HCT116 (cell line): ENCODE data around the gene FBXL17. TPM values are rescaled to one million over a fixed set of nuclear protein-coding genes. Genes with fewer than 3 reads are reported as not detected.

Experiments
- ATAC-seq: fragments of 200-7000 bp; cut with Tn5 transposase; 2 replicates; pipeline ENCODE4 v1.9.1; 2020; ENCODE audit warnings: mild to moderate bottlenecking, moderate library complexity
- BruUV-seq: library from RNA; stranded (reverse); fragments of 400-500 nt; replicated peaks from 2 replicates; lab custom pipeline; 2021; lab: Mats Ljungman, UMichigan
- CTCF ChIA-PET: fragments of 300-600 bp; sonication (Branson Sonifier 250); formaldehyde crosslinking; loops from one replicate; lab custom pipeline; 2021; ENCODE audit warnings: antibody characterized with exemption; lab: Charles Lee
- POLR2A ChIA-PET: fragments of 300-600, 350-600 bp; sonication (Branson Sonifier 250); formaldehyde crosslinking; loops from one replicate; lab custom pipeline; 2021; ENCODE audit warnings: antibody characterized with exemption; lab: Charles Lee
- RAD21 ChIA-PET, 2 experiments: fragments of 300-600 bp; sonication (Branson Sonifier 250); formaldehyde crosslinking; loops; one replicate each; lab custom pipeline; 2023; ENCODE audit warnings: low total read pairs in 2 of 2; ENCODE audit not compliant: uncharacterized antibody in 2 of 2, unreplicated experiment in 2 of 2, low non-redundant PET in 1 of 2; lab: Charles Lee
- DNase-seq: peaks from one replicate; pipeline ENCODE4 v3.0.0-alpha.2; 2010; ENCODE audit warnings: low read depth, low spot score
- H2AFZ ChIP-seq: fragments of 200-600 bp; shearing (Covaris generic), sonication (generic); 2 replicates; pipeline ENCODE4 v1.6.1; 2017; ENCODE audit warnings: low read depth, mixed run types, mixed read lengths, antibody characterized with exemption, low read length; ENCODE audit not compliant: poor library complexity, severe bottlenecking
- H3K27ac ChIP-seq: 2 replicates; pipeline ENCODE4 v1.5.1; 2012; ENCODE audit warnings: low read depth, low read length
- H3K27me3 ChIP-seq: fragments of 200-600 bp; sonication (generic); 2 replicates; pipeline ENCODE4 v1.6.1; 2016; ENCODE audit warnings: mixed run types, low read length, mixed read lengths; ENCODE audit not compliant: insufficient read depth
- H3K36me3 ChIP-seq, 2 experiments: fragments of 200-500 bp in 1 of 2; fragments of 200-600 bp in 1 of 2; sonication (Bioruptor generic) in 1 of 2; sonication (generic) in 1 of 2; 2 replicates each; pipeline versions ENCODE4 v1.5.1 to v1.6.1; 2014 to 2016; ENCODE audit warnings: low read length in 2 of 2, inconsistent platforms in 1 of 2, mixed read lengths in 1 of 2, mixed run types in 1 of 2; ENCODE audit not compliant: insufficient read depth in 2 of 2, control insufficient read depth in 1 of 2
- H3K4me1 ChIP-seq, 2 experiments: fragments of 200-600 bp in 1 of 2; sonication (generic) in 1 of 2; 2 replicates each; pipeline versions ENCODE4 v1.5.1 to v1.6.1; 2012 to 2017; ENCODE audit warnings: low read length in 2 of 2, inconsistent platforms in 1 of 2, mild to moderate bottlenecking in 1 of 2, mixed read lengths in 1 of 2, mixed run types in 1 of 2, moderate library complexity in 1 of 2; ENCODE audit not compliant: insufficient read depth in 2 of 2, control insufficient read depth in 1 of 2
- H3K4me2 ChIP-seq: fragments of 200-600 bp; sonication (generic); 2 replicates; pipeline ENCODE4 v1.6.1; 2017; ENCODE audit warnings: mixed run types, low read length, mixed read lengths
- H3K4me3 ChIP-seq, 2 experiments: fragments of 200-600 bp in 1 of 2; sonication (generic) in 1 of 2; replicated peaks in 1 of 2; 2 replicates each; pipeline ENCODE4 v1.5.1; 2011 to 2016; ENCODE audit warnings: low read length in 2 of 2, control low read depth in 1 of 2, low read depth in 1 of 2, mild to moderate bottlenecking in 1 of 2, mixed read lengths in 1 of 2, mixed run types in 1 of 2
- H3K79me2 ChIP-seq: fragments of 200-600 bp; sonication (generic); 2 replicates; pipeline ENCODE4 v1.6.1; 2017; ENCODE audit warnings: mild to moderate bottlenecking, mixed run types, low read length, moderate library complexity, mixed read lengths; ENCODE audit not compliant: insufficient read depth
- H3K9ac ChIP-seq: fragments of 200-600 bp; sonication (generic); 2 replicates; pipeline ENCODE4 v1.6.1; 2016; ENCODE audit warnings: low read length, mixed read lengths
- H3K9me2 ChIP-seq: fragments of 200-600 bp; sonication (generic), shearing (Covaris generic); 2 replicates; pipeline ENCODE4 v1.6.1; 2017; ENCODE audit warnings: mixed run types, mild to moderate bottlenecking, moderate library complexity; ENCODE audit not compliant: insufficient read depth
- H3K9me3 ChIP-seq, 2 experiments: fragments of 200-500 bp in 1 of 2; fragments of 200-600 bp in 1 of 2; sonication (Bioruptor generic) in 1 of 2; sonication (generic) in 1 of 2; 2 replicates each; pipeline ENCODE4 v1.6.1; 2014 to 2017; ENCODE audit warnings: low read length in 2 of 2, mixed read lengths in 2 of 2, inconsistent platforms in 1 of 2, low read depth in 1 of 2, mild to moderate bottlenecking in 1 of 2, mixed run types in 1 of 2, moderate library complexity in 1 of 2; ENCODE audit not compliant: control insufficient read depth in 1 of 2, insufficient read depth in 1 of 2
- H4K20me1 ChIP-seq: fragments of 200-600 bp; sonication (generic), shearing (Covaris generic); 2 replicates; pipeline ENCODE4 v1.6.1; 2017; ENCODE audit warnings: mixed run types, mild to moderate bottlenecking, moderate library complexity; ENCODE audit not compliant: insufficient read depth
- ATF3 ChIP-seq: IDR thresholded peaks from 2 replicates; pipeline ENCODE4 v1.6.1; 2012
- CBX3 ChIP-seq: IDR thresholded peaks from 2 replicates; pipeline ENCODE4 v1.6.1; 2012; ENCODE audit warnings: low read depth
- EGR1 ChIP-seq: IDR thresholded peaks from 2 replicates; pipeline ENCODE4 v1.6.1; 2012; ENCODE audit warnings: low read depth
- EZH2 ChIP-seq: fragments of 200-600 bp; sonication (generic); IDR thresholded peaks from 2 replicates; pipeline ENCODE4 v1.6.1; 2017; ENCODE audit warnings: antibody characterized with exemption, mixed run types
- EZH2phosphoT487 ChIP-seq: fragments of 200-600 bp; IDR thresholded peaks from 2 replicates; pipeline ENCODE4 v1.6.1; 2018; ENCODE audit warnings: antibody characterized with exemption, borderline replicate concordance
- JUND ChIP-seq: IDR thresholded peaks from 2 replicates; pipeline ENCODE4 v1.6.1; 2012
- MAX ChIP-seq: IDR thresholded peaks from 2 replicates; pipeline ENCODE4 v1.6.1; 2012
- POLR2A ChIP-seq: IDR thresholded peaks from 2 replicates; pipeline ENCODE4 v1.7.0; 2011; ENCODE audit warnings: borderline replicate concordance; ENCODE audit not compliant: insufficient read depth, insufficient read length; ENCODE audit errors: extremely low read depth
- POLR2AphosphoS5 ChIP-seq: IDR thresholded peaks from 2 replicates; pipeline ENCODE4 v1.6.1; 2011; ENCODE audit warnings: mild to moderate bottlenecking, low read depth, low read length, moderate library complexity
- RAD21 ChIP-seq: IDR thresholded peaks from 2 replicates; pipeline ENCODE4 v1.6.1; 2012; ENCODE audit warnings: low read depth, mild to moderate bottlenecking
- REST ChIP-seq: IDR thresholded peaks from 2 replicates; pipeline ENCODE4 v1.6.1; 2012; ENCODE audit warnings: low read depth
- SIN3A ChIP-seq: IDR thresholded peaks from 2 replicates; pipeline ENCODE4 v1.6.1; 2012; ENCODE audit warnings: low read depth
- YY1 ChIP-seq: IDR thresholded peaks from 2 replicates; pipeline ENCODE4 v1.6.1; 2011; ENCODE audit warnings: low read length, low read depth, moderate library complexity, mild to moderate bottlenecking; ENCODE audit not compliant: insufficient replicate concordance; ENCODE audit errors: extremely low read depth
- ZFX ChIP-seq: fragments of 450-650 bp; IDR thresholded peaks from 2 replicates; pipeline ENCODE4 v1.6.1; 2017
- intact Hi-C: fragments of 100-400 bp; cut with micrococcal nuclease; formaldehyde crosslinking; loops from 2 replicates; pipeline ENCODE4 v1.10.0; 2022
- total RNA-seq: library from RNA; stranded (reverse); gene quantifications from one replicate; pipeline ENCODE4 v1.2.1, GENCODE V29; 2021; ENCODE audit not compliant: unreplicated experiment
- TF ChIP-seq, protein P1 (sequence below), 3 experiments: fragments of 200-600 bp in 1 of 3; sonication (generic) in 1 of 3; IDR thresholded peaks in 2 of 3; conservative IDR thresholded peaks in 1 of 3; 2 replicates each; pipeline ENCODE4 v1.5.1; 2012 to 2017; ENCODE audit warnings: low read depth in 2 of 3, low read length in 2 of 3, antibody characterized with exemption in 1 of 3, borderline replicate concordance in 1 of 3, control low read depth in 1 of 3, mild to moderate bottlenecking in 1 of 3, mixed read lengths in 1 of 3, mixed run types in 1 of 3, moderate library complexity in 1 of 3; ENCODE audit not compliant: insufficient read depth in 1 of 3

Gene FBXL17
- total RNA-seq, 1 experiment from 2014 or later: 9.4 TPM

DNA sequence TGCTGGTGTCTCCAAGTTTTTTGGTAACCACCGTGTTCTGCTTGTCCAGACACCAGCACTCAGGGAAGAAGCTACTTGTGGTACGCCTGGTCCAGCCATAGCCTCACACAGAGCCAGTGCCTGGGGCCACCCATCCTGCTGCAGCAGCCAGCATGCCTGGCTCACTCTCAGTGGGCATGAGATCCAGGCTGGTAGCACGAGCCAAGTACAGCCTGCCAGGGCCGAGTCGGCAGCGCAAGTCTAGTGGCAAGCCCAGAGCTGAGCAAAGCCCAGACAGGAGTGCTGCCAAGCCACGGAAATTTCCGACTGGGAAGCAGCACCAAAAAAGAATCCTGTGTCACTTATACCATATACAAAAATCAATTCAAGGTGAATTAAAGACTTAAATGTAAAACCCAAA, 36.3 kb upstream of the FBXL17 start:
- TF ChIP-seq YY1 (no peak), EGR1 (no peak), RAD21 (no peak), CBX3 (no peak), POLR2AphosphoS5 (no peak), SIN3A (no peak), ATF3 (no peak), REST (no peak), POLR2A (no peak), JUND (no peak), ZFX (no peak), EZH2phosphoT487 (no peak), EZH2 (no peak), MAX (no peak)
- TF ChIP-seq, protein P1, sequence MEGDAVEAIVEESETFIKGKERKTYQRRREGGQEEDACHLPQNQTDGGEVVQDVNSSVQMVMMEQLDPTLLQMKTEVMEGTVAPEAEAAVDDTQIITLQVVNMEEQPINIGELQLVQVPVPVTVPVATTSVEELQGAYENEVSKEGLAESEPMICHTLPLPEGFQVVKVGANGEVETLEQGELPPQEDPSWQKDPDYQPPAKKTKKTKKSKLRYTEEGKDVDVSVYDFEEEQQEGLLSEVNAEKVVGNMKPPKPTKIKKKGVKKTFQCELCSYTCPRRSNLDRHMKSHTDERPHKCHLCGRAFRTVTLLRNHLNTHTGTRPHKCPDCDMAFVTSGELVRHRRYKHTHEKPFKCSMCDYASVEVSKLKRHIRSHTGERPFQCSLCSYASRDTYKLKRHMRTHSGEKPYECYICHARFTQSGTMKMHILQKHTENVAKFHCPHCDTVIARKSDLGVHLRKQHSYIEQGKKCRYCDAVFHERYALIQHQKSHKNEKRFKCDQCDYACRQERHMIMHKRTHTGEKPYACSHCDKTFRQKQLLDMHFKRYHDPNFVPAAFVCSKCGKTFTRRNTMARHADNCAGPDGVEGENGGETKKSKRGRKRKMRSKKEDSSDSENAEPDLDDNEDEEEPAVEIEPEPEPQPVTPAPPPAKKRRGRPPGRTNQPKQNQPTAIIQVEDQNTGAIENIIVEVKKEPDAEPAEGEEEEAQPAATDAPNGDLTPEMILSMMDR (IDR thresholded peaks at IDR 0.05 in 2 of 3, conservative IDR thresholded peaks at IDR 0.05 in 1 of 3; ENCODE audit: borderline replicate concordance in 1 of 3, insufficient read depth in 1 of 3, low read depth in 2 of 3, low read length in 2 of 3): no peak
- H3K79me2 ChIP-seq: no peaks in the 10 kb centered on the region
- ChIA-PET CTCF (no interaction called here), RAD21 (no interaction called here), POLR2A (no interaction called here)
- H3K9me2 ChIP-seq: no peaks in the 10 kb centered on the region; the same call in 1 of the 2 replicates
- H3K27ac ChIP-seq: no peak overlapping the region
- H2AFZ ChIP-seq: no peak overlapping the region
- H3K9ac ChIP-seq: no peak overlapping the region
- ATAC-seq (no peak), DNase-seq (no peak)
- no peaks in the 10 kb centered on the region for H3K27me3 ChIP-seq
- H3K9me3 ChIP-seq: no peaks in the 10 kb centered on the region
- BruUV-seq: no TSS peak
- intact Hi-C loops: no loop called here
- no peak overlapping the region for H3K4me2 ChIP-seq
- H3K4me3 ChIP-seq: no peak overlapping the region
- no peaks in the 10 kb centered on the region for H4K20me1 ChIP-seq
- no peaks in the 10 kb centered on the region for H3K4me1 ChIP-seq
- no peaks in the 10 kb centered on the region for H3K36me3 ChIP-seq
